Measurements from ENCODE around the gene TOMM7. TPM values are rescaled to one million over a fixed set of nuclear protein-coding genes. Genes with fewer than 3 reads are reported as not detected.
"Not testable (repeated sequence)": the region's sequence is repeated elsewhere in the genome, so short reads cannot be mapped to it uniquely, and the experiment has no call there.

The TOMM7 gene
- total RNA-seq, 1 experiment from 2014 or later, result 588 TPM

GRCh38 chr7:22793593-22794462, 28.8 kb downstream of the TOMM7 start:
- POLR2A ChIA-PET (ENCODE audit: unreplicated experiment), result no interaction called here
- Histone ChIP-seq H3F3A (ENCODE audit: insufficient read depth, low read depth) (no peaks in the 10 kb centered on the region), H2AFZ (no peak overlapping the region), H3K9me2 (ENCODE audit: insufficient read depth) (no peaks in the 10 kb centered on the region), H4K20me1 (ENCODE audit: insufficient read depth) (no peaks in the 10 kb centered on the region), H3K27ac (no peak overlapping the region), H3K4me3 (no peak overlapping the region), H3K79me2 (ENCODE audit: low read depth) (no peaks in the 10 kb centered on the region), H3K4me1 (replicated peaks; ENCODE audit: insufficient read depth) (no peaks in the 10 kb centered on the region), H3K36me3 (ENCODE audit: low read depth) (no peaks in the 10 kb centered on the region), H3K4me2 (no peak overlapping the region), H3K27me3 (ENCODE audit: insufficient read depth, low read depth) (no peaks in the 10 kb centered on the region), H3K9me3 (ENCODE audit: insufficient read depth, low read depth) (peaks cover 3% of the 10 kb centered on the region; the same call in 1 of the 2 replicates)
- BruUV-seq (replicated peaks), result no TSS peak
- intact Hi-C loops (cut with micrococcal nuclease; ENCODE audit: unreplicated experiment), result no loop called here
- TF ChIP-seq EZH2 (IDR thresholded peaks at IDR 0.05; ENCODE audit: low read depth), result no peak
- TF ChIP-seq CTCF (conservative IDR thresholded peaks at IDR 0.05), result no peak
- CTCF ChIA-PET, result no interaction called here
- no peak for DNase-seq

- CTCF ChIA-PET, result no interaction called here
- DNase-seq, result no peak
- Histone ChIP-seq H3K4me2 (no peak overlapping the region), H3K9me3 (ENCODE audit: insufficient read depth, low read depth) (peaks cover 2% of the 10 kb centered on the region; the same call in 1 of the 2 replicates), H2AFZ (no peak overlapping the region), H3K9me2 (ENCODE audit: insufficient read depth) (no peaks in the 10 kb centered on the region), H3F3A (ENCODE audit: insufficient read depth, low read depth) (no peaks in the 10 kb centered on the region), H3K4me1 (replicated peaks; ENCODE audit: insufficient read depth) (no peaks in the 10 kb centered on the region), H3K4me3 (no peak overlapping the region), H3K27ac (no peak overlapping the region), H3K36me3 (ENCODE audit: low read depth) (no peaks in the 10 kb centered on the region), H3K79me2 (ENCODE audit: low read depth) (no peaks in the 10 kb centered on the region), H4K20me1 (ENCODE audit: insufficient read depth) (no peaks in the 10 kb centered on the region), H3K27me3 (ENCODE audit: insufficient read depth, low read depth) (no peaks in the 10 kb centered on the region)
- POLR2A ChIA-PET (ENCODE audit: unreplicated experiment), result interaction anchor here (0.7 kb wide), 1 partner anchor 1458 kb away, joined by 17 read pairs; no protein-coding TSS in a partner anchor
- intact Hi-C loops (cut with micrococcal nuclease; ENCODE audit: unreplicated experiment), result no loop called here
- no peak for TF ChIP-seq EZH2 (IDR thresholded peaks at IDR 0.05; ENCODE audit: low read depth)
- no peak for TF ChIP-seq CTCF (conservative IDR thresholded peaks at IDR 0.05)
- no TSS peak for BruUV-seq (replicated peaks)
Observed at GRCh38 chr7:22791204-22792158, 31.2 kb downstream of the TOMM7 start.

- H3K4me3 ChIP-seq; H3K4me1 ChIP-seq (replicated peaks; ENCODE audit: insufficient read depth); H2AFZ ChIP-seq; H3K9me2 ChIP-seq (ENCODE audit: insufficient read depth); H3F3A ChIP-seq (ENCODE audit: insufficient read depth, low read depth); H3K36me3 ChIP-seq (ENCODE audit: low read depth); DNase-seq; H4K20me1 ChIP-seq (ENCODE audit: insufficient read depth); H3K27ac ChIP-seq; intact Hi-C loops (cut with micrococcal nuclease; ENCODE audit: unreplicated experiment); POLR2A ChIA-PET (ENCODE audit: unreplicated experiment); H3K27me3 ChIP-seq (ENCODE audit: insufficient read depth, low read depth); H3K79me2 ChIP-seq (ENCODE audit: low read depth); H3K9me3 ChIP-seq (ENCODE audit: insufficient read depth, low read depth); H3K4me2 ChIP-seq; BruUV-seq (replicated peaks): not testable (repeated sequence)
- CTCF ChIA-PET, result interaction anchor here (0.5 kb wide), 1 partner anchor 63 kb away, joined by 15 read pairs; the partner anchor contains the start of gene IL6
Observed at GRCh38 chr7:22790640-22791039, 32.0 kb downstream of the TOMM7 start.

Measured in PC-9 (cell line).